Measurements from ENCODE around the gene CBFA2T3. TPM values are rescaled to one million over a fixed set of nuclear protein-coding genes. Genes with fewer than 3 reads are reported as not detected.

CBFA2T3 gene
- total RNA-seq, 4 donors from 2014 or later: 4.0 to 18.5 (median 5.5) TPM

DNA sequence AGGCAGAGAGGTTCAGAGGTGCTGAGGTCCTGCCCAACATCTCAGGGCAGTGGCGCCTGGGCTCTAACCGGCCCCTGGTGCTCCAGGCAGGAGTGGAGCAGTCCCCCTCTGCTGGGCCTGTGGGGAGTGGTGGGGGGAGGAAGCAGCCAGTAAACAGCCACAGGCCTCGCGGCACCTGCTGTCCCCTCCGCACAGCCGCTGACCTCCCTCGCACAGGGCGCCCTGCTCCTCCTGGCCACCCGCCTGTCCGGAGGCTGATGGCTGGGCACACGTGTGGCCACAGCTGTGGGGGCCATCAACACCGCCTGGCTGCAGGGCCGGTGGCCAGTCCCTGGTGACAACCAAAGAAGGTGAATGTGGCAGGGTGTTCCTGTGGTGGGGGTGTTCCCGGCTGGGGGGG is 73.7 kb downstream of the CBFA2T3 start:
- H3K4me3 ChIP-seq: no peak overlapping the region
- WGBS, 2 donors (ENCODE audit: low coverage in 1 of 2): 90% methylated on average over 10 of the region's 14 CpGs; no CpG with 5 or more reads in 1 of the 2 donors
- intact Hi-C loops (cut with DNase I; ENCODE audit: low total_unique reads) (no loop called here), in situ Hi-C loops (cut with MboI; ENCODE audit: low pct_ligation_motif_present in 1 of 4, low pct_unique_long_range_greater_than_20kb in 1 of 4, low sequenced_read_pairs in 3 of 4) (no loop called here)
- no peaks in the 10 kb centered on the region for H3K36me3 ChIP-seq
- H3K9me3 ChIP-seq: no peaks in the 10 kb centered on the region
- H3K27ac ChIP-seq: no peak overlapping the region
- no peaks in the 10 kb centered on the region for H3K4me1 ChIP-seq
- no peak for DNase-seq
- no peaks in the 10 kb centered on the region for H3K27me3 ChIP-seq
- TF ChIP-seq POLR2AphosphoS5 (IDR thresholded peaks at IDR 0.05) (no peak), EP300 (IDR thresholded peaks at IDR 0.05; ENCODE audit: low read depth) (no peak)

DNA sequence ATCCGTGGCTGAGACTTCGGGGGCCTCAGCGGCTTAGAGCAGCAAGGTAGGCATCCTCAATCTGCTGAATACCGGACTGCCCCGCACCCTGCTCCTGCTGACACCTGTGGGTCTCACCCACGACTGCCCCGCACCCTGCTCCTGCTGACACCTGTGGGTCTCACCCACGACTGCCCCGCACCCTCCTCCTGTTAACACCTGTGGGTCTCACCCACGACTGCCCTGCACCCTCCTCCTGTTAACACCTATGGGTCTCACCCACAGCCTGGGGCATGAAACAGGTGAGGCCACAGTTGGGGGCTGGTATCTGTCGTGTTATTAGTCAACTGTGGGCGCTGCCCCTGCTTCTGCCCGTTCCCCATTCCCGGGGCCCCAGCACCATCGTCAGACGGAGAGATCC is 74.3 kb downstream of the CBFA2T3 start:
- no peak for DNase-seq
- Histone ChIP-seq H3K4me3 (no peak overlapping the region), H3K36me3 (no peaks in the 10 kb centered on the region), H3K27ac (no peak overlapping the region), H3K4me1 (no peaks in the 10 kb centered on the region), H3K27me3 (no peaks in the 10 kb centered on the region), H3K9me3 (no peaks in the 10 kb centered on the region)
- 70 to 74% methylated on average over 2 to 16 of the region's 16 CpGs for WGBS, 2 donors (ENCODE audit: low coverage in 1 of 2)
- intact Hi-C loops (cut with DNase I; ENCODE audit: low total_unique reads) (no loop called here), in situ Hi-C loops (cut with MboI; ENCODE audit: low pct_ligation_motif_present in 1 of 4, low pct_unique_long_range_greater_than_20kb in 1 of 4, low sequenced_read_pairs in 3 of 4) (no loop called here)
- no peak for TF ChIP-seq POLR2A (IDR thresholded peaks at IDR 0.05)
- TF ChIP-seq POLR2AphosphoS5 (IDR thresholded peaks at IDR 0.05): no peak
- TF ChIP-seq, protein P1, sequence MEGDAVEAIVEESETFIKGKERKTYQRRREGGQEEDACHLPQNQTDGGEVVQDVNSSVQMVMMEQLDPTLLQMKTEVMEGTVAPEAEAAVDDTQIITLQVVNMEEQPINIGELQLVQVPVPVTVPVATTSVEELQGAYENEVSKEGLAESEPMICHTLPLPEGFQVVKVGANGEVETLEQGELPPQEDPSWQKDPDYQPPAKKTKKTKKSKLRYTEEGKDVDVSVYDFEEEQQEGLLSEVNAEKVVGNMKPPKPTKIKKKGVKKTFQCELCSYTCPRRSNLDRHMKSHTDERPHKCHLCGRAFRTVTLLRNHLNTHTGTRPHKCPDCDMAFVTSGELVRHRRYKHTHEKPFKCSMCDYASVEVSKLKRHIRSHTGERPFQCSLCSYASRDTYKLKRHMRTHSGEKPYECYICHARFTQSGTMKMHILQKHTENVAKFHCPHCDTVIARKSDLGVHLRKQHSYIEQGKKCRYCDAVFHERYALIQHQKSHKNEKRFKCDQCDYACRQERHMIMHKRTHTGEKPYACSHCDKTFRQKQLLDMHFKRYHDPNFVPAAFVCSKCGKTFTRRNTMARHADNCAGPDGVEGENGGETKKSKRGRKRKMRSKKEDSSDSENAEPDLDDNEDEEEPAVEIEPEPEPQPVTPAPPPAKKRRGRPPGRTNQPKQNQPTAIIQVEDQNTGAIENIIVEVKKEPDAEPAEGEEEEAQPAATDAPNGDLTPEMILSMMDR (IDR thresholded peaks at IDR 0.05): no peak

DNA sequence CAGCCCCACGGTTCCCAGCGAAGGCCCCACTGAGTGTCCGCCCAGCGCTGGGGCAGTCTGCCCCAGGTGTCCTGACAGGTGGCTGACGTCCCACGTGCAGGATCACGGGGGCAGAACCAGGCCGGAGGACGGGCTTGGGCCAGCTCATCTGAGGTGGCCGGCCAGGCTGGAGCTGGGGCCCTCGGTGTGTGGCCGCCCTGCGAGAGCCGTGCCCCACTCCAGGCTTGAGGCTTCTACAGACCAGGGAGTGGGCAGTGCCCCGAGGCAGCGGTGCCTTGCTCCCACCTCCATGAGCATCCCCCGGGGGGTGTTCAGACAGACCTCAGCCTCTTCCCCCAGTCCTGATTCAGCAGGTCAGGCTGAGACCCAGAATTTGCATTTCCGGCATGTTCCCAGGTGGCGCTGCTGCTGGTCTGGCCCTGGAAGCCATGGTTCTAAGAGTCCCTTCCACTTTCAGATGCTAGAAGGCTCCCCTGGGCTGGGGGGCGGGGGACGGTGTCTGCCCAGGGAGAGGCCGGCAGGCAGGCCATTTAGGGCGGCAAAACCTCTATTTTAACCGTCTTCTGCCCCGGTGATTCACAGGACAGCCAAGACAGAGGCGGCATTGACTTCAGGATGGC is 75.2 kb downstream of the CBFA2T3 start:
- intact Hi-C loops (cut with DNase I; ENCODE audit: low total_unique reads): no loop called here
- WGBS, 2 donors (ENCODE audit: low coverage in 1 of 2): 82% methylated on average over 23 of the region's 26 CpGs; no CpG with 5 or more reads in 1 of the 2 donors
- H3K36me3 ChIP-seq: no peaks in the 10 kb centered on the region
- DNase-seq: no peak
- in situ Hi-C loops (cut with MboI; ENCODE audit: low pct_ligation_motif_present in 1 of 4, low pct_unique_long_range_greater_than_20kb in 1 of 4, low sequenced_read_pairs in 3 of 4): no loop called here
- no peak overlapping the region for H3K27ac ChIP-seq
- no peaks in the 10 kb centered on the region for H3K9me3 ChIP-seq
- no peaks in the 10 kb centered on the region for H3K4me1 ChIP-seq
- no peak overlapping the region for H3K4me3 ChIP-seq
- TF ChIP-seq, protein P1 (IDR thresholded peaks at IDR 0.05): no peak
- TF ChIP-seq POLR2AphosphoS5 (IDR thresholded peaks at IDR 0.05): no peak
- TF ChIP-seq POLR2A (IDR thresholded peaks at IDR 0.05): no peak
- no peak for TF ChIP-seq EP300 (IDR thresholded peaks at IDR 0.05; ENCODE audit: low read depth)
- H3K27me3 ChIP-seq: no peaks in the 10 kb centered on the region

DNA sequence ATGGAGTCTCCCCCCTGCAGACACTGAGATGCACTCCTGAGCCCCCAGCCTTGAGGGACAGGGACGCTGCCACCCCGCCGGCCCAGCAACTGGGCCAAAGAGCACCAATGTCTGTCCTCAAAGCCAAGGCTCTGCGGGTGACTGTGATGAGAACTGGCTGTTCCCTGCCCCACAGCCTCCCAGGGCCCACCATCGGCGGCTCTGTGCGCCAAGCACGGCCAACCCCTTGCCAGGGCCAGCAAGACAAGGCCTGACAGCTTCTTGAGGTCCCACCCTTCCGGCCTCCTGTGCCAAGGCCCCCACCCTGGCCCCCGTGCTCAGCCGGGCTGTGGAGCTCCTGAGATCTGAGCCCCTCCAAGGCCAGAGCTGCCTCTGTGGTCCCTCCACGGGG is 76.3 kb downstream of the CBFA2T3 start:
- TF ChIP-seq POLR2AphosphoS5 (IDR thresholded peaks at IDR 0.05): no peak
- TF ChIP-seq, protein P1 (IDR thresholded peaks at IDR 0.05): no peak
- TF ChIP-seq EP300 (IDR thresholded peaks at IDR 0.05; ENCODE audit: low read depth): no peak
- no peak for TF ChIP-seq POLR2A (IDR thresholded peaks at IDR 0.05)
- no peak overlapping the region for H3K4me3 ChIP-seq
- H3K27ac ChIP-seq: no peak overlapping the region
- no peaks in the 10 kb centered on the region for H3K9me3 ChIP-seq
- no peaks in the 10 kb centered on the region for H3K4me1 ChIP-seq
- no peaks in the 10 kb centered on the region for H3K36me3 ChIP-seq
- WGBS, 2 donors (ENCODE audit: low coverage in 1 of 2): 85% methylated on average over 12 of the region's 12 CpGs; no CpG with 5 or more reads in 1 of the 2 donors
- DNase-seq: no peak
- in situ Hi-C loops (cut with MboI; ENCODE audit: low pct_ligation_motif_present in 1 of 4, low pct_unique_long_range_greater_than_20kb in 1 of 4, low sequenced_read_pairs in 3 of 4): no loop called here
- H3K27me3 ChIP-seq: no peaks in the 10 kb centered on the region
- intact Hi-C loops (cut with DNase I; ENCODE audit: low total_unique reads): no loop called here
